Activated CD8-positive, alpha-beta T cell treated with anti-CD3 and anti-CD28 coated beads for 36 hours (primary cell): Measurements from ENCODE around the gene STARD9. TPM values are rescaled to one million over a fixed set of nuclear protein-coding genes. Genes with fewer than 3 reads are reported as not detected.

Experiments used
- ATAC-seq: fragments of 200-7000 bp; cut with Tn5 transposase; one replicate; pipeline ENCODE4 v1.10.0; 2021; ENCODE audit warnings: mild to moderate bottlenecking, moderate library complexity
- CTCF ChIA-PET: fragments of 350-600 bp; sonication (Branson Sonifier 250); formaldehyde crosslinking; loops from one replicate; lab custom pipeline; 2021; ENCODE audit warnings: antibody characterized with exemption; lab: Charles Lee
- POLR2A ChIA-PET: fragments of 350-600 bp; sonication (Branson Sonifier 250); formaldehyde crosslinking; loops from one replicate; lab custom pipeline; 2021; ENCODE audit warnings: antibody characterized with exemption; lab: Charles Lee
- DNase-seq: peaks from one replicate; pipeline ENCODE4 v3.0.0-alpha.2; 2020
- H3K27ac Mint-ChIP-seq: one replicate; pipeline ENCODE4 v1.8.0; 2021; ENCODE audit warnings: mild to moderate bottlenecking, mixed read lengths
- H3K27me3 Mint-ChIP-seq: one replicate; pipeline ENCODE4 v1.8.0; 2021; ENCODE audit warnings: mixed read lengths
- H3K36me3 Mint-ChIP-seq: one replicate; pipeline ENCODE4 v1.8.0; 2021; ENCODE audit warnings: low read depth, mixed read lengths
- H3K4me1 Mint-ChIP-seq: one replicate; pipeline ENCODE4 v1.8.0; 2021; ENCODE audit warnings: low read depth, mixed read lengths
- H3K4me3 Mint-ChIP-seq: one replicate; pipeline ENCODE4 v1.8.0; 2021; ENCODE audit warnings: mild to moderate bottlenecking, moderate library complexity, mixed read lengths
- H3K9me3 Mint-ChIP-seq: one replicate; pipeline ENCODE4 v1.8.0; 2021; ENCODE audit warnings: mixed read lengths
- CTCF ChIP-seq: fragments of 200-600 bp; IDR thresholded peaks from one replicate; pipeline ENCODE4 v1.8.0; 2022; ENCODE audit warnings: antibody characterized with exemption, mild to moderate bottlenecking
- intact Hi-C: fragments of 100-400 bp; cut with micrococcal nuclease; formaldehyde crosslinking; loops from one replicate; pipeline ENCODE4 v1.10.0; 2022
- total RNA-seq, 2 experiments: library from RNA; stranded (reverse); gene quantifications; one replicate each; pipeline ENCODE4 v1.2.3, GENCODE V29; 2021

The STARD9 gene
- total RNA-seq, 2 experiments from 2014 or later = 4.8 to 6.4 TPM

GRCh38 chr15:42730536-42730935, 155.1 kb downstream of the STARD9 start:
- Mint-ChIP-seq H3K27me3 (no peaks in the 10 kb centered on the region), H3K4me1 (peaks cover 5% of the 10 kb centered on the region), H3K27ac (no peak overlapping the region), H3K36me3 (peaks cover 34% of the 10 kb centered on the region), H3K4me3 (no peak overlapping the region), H3K9me3 (no peaks in the 10 kb centered on the region)
- no peak for TF ChIP-seq CTCF
- DNase-seq = no peak
- POLR2A ChIA-PET = interaction anchor here (0.6 kb wide), 1 partner anchor 9 kb away, joined by 3 read pairs; no protein-coding TSS in a partner anchor
- intact Hi-C loops = no loop called here
- CTCF ChIA-PET = no interaction called here
- no peak for ATAC-seq

GRCh38 chr15:42731461-42731860, 156.1 kb downstream of the STARD9 start:
- H3K4me3 Mint-ChIP-seq = no peak overlapping the region
- DNase-seq (no peak), ATAC-seq (no peak)
- intact Hi-C loops = no loop called here
- H3K36me3 Mint-ChIP-seq = peaks cover 32% of the 10 kb centered on the region
- H3K27me3 Mint-ChIP-seq = no peaks in the 10 kb centered on the region
- ChIA-PET POLR2A (no interaction called here), CTCF (no interaction called here)
- TF ChIP-seq CTCF = no peak
- H3K9me3 Mint-ChIP-seq = no peaks in the 10 kb centered on the region
- no peak overlapping the region for H3K27ac Mint-ChIP-seq
- peaks cover 10% of the 10 kb centered on the region for H3K4me1 Mint-ChIP-seq

- DNase-seq = no peak
- Mint-ChIP-seq H3K27ac (no peak overlapping the region), H3K4me3 (no peak overlapping the region), H3K9me3 (no peaks in the 10 kb centered on the region), H3K27me3 (no peaks in the 10 kb centered on the region), H3K4me1 (peaks cover 11% of the 10 kb centered on the region), H3K36me3 (peaks cover 29% of the 10 kb centered on the region)
- no peak for TF ChIP-seq CTCF
- CTCF ChIA-PET = interaction anchor here (0.6 to 1.6 kb wide), 2 partner anchors 191 to 194 kb away, joined by 3 to 4 read pairs; no protein-coding TSS in a partner anchor
- POLR2A ChIA-PET = no interaction called here
- intact Hi-C loops = no loop called here
- ATAC-seq = no peak
These were observed 156.9 kb downstream of the STARD9 start for GRCh38 chr15:42732095-42732827.

DNA sequence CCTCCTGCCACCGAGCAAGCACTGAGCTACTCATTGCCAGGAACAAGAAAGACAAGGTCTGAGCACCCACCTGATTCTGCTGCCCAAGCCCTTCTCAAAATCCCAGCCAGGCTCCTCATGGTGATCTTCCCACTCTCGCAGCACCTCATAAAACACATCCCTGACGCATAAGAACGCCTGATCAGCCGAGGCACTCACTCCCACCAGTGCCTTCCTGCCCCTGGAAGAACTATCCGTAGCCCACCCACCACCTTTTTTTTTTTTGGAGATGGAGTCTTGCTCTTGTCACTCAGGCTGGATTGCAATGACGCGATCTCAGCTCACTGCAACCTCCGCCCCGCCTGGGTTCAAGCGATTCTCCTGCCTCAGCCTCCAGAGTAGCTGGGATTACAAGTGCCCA, 157.6 kb downstream of the STARD9 start:
- peaks cover 15% of the 10 kb centered on the region for H3K4me1 Mint-ChIP-seq
- no peak for TF ChIP-seq CTCF
- POLR2A ChIA-PET = no interaction called here
- DNase-seq (no peak), ATAC-seq (no peak)
- H3K27ac Mint-ChIP-seq = no peak overlapping the region
- no peak overlapping the region for H3K4me3 Mint-ChIP-seq
- CTCF ChIA-PET = interaction anchor here (0.6 to 1.6 kb wide), 2 partner anchors 190 to 193 kb away, joined by 3 to 4 read pairs; no protein-coding TSS in a partner anchor
- H3K36me3 Mint-ChIP-seq = peaks cover 26% of the 10 kb centered on the region
- intact Hi-C loops = no loop called here
- H3K9me3 Mint-ChIP-seq = no peaks in the 10 kb centered on the region
- no peaks in the 10 kb centered on the region for H3K27me3 Mint-ChIP-seq

GRCh38 chr15:42734076-42734672, 158.8 kb downstream of the STARD9 start:
- H3K4me1 Mint-ChIP-seq = peaks cover 15% of the 10 kb centered on the region
- CTCF ChIA-PET = interaction anchor here (3.8 kb wide), 1 partner anchor 192 kb away, joined by 17 read pairs; no protein-coding TSS in a partner anchor
- ATAC-seq (no peak), DNase-seq (no peak)
- no peak for TF ChIP-seq CTCF
- no peaks in the 10 kb centered on the region for H3K27me3 Mint-ChIP-seq
- POLR2A ChIA-PET = interaction anchor here (0.8 kb wide), 1 partner anchor 11 kb away, joined by 3 read pairs; no protein-coding TSS in a partner anchor
- no peaks in the 10 kb centered on the region for H3K9me3 Mint-ChIP-seq
- H3K4me3 Mint-ChIP-seq = no peak overlapping the region
- intact Hi-C loops = no loop called here
- H3K27ac Mint-ChIP-seq = no peak overlapping the region
- peaks cover 22% of the 10 kb centered on the region for H3K36me3 Mint-ChIP-seq
